ENCODE data around the gene TMEM245.

Gene TMEM245

GRCh38 chr9:109026306-109026705 lies 93.4 kb downstream of the TMEM245 start:
- DNase-seq (ENCODE audit: low read depth in 2 of 2): no peak

DNA sequence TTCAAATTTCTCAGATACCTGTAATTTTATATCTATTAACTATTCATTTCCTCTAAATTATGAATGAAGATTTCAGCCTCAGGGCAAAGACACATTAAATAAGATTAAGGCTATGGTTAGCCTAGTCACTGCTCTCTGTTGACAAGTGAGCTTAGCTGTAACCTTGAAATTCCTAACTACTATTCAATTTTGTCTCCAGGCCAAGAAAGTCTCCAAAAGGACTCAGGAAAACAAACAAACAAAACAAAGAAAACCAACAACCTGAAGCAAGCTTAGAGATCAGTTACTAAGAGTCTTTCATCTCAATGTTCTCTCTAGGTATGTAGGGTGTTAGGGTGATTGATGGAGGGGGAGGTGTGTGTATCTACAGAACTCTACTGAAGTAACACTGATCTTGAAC lies 96.9 kb downstream of the TMEM245 start:
- no peak for DNase-seq (ENCODE audit: low read depth in 2 of 2)

- no peak for DNase-seq (ENCODE audit: low read depth in 2 of 2)
These were observed 98.9 kb downstream of the TMEM245 start for GRCh38 chr9:109020581-109021511.

DNA sequence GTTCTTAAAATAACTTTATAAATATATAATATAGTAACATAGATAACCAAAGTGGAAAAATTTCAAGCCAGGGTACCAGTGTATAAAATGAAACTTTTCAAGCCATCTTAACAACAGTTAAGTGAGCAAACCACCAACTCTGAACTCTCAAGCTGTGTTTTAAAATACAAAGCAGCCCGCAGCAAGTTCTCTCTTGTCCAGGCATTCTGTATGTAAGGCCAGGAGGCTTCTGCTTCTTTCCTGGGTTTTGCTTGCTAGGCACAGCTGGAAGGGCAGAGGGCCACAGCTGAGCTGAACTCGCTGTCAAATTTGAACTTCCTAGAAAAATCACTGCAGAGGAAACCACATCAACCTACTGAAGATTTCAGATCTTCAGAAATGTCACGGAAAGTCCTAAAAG lies 99.6 kb downstream of the TMEM245 start:
- no peak for DNase-seq (ENCODE audit: low read depth in 2 of 2)

GRCh38 chr9:109019420-109019819 lies 100.3 kb downstream of the TMEM245 start:
- no peak for DNase-seq (ENCODE audit: low read depth in 2 of 2)

GRCh38 chr9:109017493-109017892 lies 102.3 kb downstream of the TMEM245 start:
- no peak for DNase-seq (ENCODE audit: low read depth in 2 of 2)

DNA sequence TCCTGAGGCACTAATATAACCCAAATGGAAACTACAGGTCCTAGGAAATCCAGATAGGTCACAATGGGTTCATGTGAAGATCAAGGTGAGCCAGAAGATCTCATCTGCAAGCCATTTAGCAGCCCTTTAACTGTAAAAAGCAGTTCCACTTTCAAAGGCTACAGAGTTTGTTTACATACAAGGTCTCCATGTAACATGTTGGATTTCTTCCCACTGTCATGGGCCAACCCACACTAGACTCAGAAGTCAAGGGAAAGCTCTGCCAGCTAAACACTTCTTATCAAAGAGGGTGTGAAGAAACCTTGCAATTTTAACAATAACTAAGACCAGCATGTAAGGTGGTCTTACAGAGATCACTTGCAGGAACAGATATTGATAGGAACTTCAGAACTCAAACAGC lies 102.7 kb downstream of the TMEM245 start:
- DNase-seq (ENCODE audit: low read depth in 2 of 2): no peak

GRCh38 chr9:109016132-109016531 lies 103.6 kb downstream of the TMEM245 start:
- no peak for DNase-seq (ENCODE audit: low read depth in 2 of 2)

- DNase-seq (ENCODE audit: low read depth in 2 of 2): no peak
These were observed 105.0 kb downstream of the TMEM245 start for GRCh38 chr9:109014608-109015280.

DNA sequence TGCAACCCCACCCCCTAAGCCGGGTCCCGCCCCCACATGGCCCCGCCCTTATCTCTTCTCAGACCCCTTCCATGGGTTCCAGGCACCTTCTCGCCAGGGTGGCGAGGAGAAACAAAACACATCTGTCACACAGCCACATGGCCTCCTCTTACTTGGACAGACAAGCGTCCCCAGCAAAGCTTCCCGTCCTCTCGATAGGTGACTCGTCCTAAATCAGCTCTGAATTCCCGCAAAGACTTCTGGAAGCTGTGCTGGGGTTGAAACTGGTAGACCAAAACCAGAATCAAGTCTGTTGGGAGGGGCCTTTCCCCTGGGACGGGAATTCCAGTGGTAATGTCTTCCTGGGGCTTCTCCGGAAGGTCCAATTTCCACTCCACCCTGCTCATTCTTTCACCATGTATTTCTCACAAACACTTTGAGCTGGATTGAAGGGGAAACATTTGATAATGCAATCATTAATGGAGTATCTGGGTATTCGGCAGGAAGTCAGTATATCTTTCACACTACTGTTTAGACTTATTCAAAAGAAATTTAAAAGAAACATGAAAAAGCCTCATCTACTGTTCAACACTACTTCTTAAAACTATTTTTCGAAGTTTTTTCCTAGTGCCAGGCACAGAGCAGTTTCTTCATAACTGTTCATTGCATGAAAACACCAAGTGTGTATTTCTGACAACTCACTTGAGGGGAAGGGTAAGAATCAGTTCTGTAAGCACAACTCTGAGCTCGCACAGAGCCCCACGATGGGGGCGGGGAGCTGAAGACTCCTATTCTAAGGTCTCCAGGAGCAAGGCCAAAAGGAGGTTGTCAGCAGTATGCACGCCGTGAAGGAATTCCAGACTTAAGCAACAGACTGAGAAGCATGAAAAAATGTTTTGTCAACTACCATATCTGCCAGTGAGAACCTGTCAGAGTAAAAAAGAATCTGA lies 105.8 kb downstream of the TMEM245 start:
- DNase-seq (ENCODE audit: low read depth in 2 of 2): peak; percentile 53 to 55

DNA sequence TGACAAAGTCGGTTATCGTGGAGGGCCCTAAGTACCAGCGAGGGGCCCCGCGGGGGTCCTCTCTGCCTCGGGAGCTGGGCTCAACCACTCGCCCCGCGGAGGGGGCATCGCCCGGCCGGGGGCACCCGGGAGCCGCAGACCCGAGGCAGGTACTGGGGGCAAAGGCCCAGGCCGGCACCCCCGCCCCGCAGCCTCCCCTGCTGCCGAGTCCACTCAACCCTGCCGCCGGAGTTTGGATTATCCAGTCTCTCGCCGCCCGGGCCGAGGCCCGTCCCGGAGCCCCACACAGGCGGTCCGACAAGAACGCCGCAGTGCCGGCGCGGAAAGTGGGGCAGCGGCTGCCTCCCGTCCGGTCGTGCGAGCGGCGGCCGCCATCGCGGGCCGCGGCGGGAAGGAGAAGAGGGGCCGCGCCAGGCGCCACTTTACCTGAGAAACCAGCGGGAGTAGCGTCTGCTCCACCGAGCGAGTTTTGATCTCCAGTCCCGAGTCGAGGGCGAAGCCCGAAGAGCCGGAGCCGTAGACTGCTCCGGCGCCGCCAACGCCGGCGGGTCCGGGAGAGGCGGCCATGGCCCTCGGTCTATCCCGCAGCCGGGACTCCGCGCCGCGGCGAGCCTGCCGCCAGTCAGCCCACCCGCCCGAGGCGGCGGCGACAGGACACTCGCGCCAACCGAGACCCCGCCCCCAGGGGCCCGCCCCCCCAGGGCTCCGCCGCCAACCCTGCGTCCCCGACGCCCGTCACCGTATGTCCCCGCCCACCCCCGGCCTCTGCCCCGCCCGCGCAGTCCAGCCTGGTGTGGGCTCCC lies 106.7 kb downstream of the TMEM245 start, which contains the start of gene CTNNAL1:
Gene CTNNAL1, minus strand, starts transcription at position 624 of the 803 bp plus-strand sequence. Its CDS starts 57 bp downstream, at position 567.
- peak; percentile 57 to 69 for DNase-seq (ENCODE audit: low read depth in 2 of 2)

- peak; percentile 77 to 80 for DNase-seq (ENCODE audit: low read depth in 2 of 2)
These were observed 107.5 kb downstream of the TMEM245 start for GRCh38 chr9:109012009-109012875.

GRCh38 chr9:109011231-109011671 lies 108.5 kb downstream of the TMEM245 start:
- no peak for DNase-seq (ENCODE audit: low read depth in 2 of 2)

GRCh38 chr9:109010746-109011145 lies 109.0 kb downstream of the TMEM245 start:
- no peak for DNase-seq (ENCODE audit: low read depth in 2 of 2)

GRCh38 chr9:109005678-109006077 lies 114.1 kb downstream of the TMEM245 start:
- no peak for DNase-seq (ENCODE audit: low read depth in 2 of 2)

DNA sequence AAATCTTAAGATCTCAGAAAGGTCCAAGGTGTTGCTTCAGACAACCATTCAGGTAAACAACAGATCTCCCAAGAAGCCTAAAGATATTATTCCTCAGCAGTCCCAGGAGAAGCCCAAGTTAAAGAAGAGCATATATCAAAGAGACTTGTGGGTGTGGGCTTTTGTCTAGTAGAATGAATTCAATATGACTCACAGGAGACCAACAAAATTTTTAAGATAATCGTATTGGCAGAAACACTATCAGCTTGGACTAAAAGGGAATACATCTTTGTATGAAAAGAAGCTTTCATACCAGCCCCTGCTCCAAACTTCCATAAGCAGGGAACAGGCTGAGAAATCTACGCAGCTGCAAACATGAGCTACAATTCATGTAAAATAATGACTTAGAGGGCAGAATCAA lies 116.6 kb downstream of the TMEM245 start:
- DNase-seq (ENCODE audit: low read depth in 2 of 2): no peak

DNA sequence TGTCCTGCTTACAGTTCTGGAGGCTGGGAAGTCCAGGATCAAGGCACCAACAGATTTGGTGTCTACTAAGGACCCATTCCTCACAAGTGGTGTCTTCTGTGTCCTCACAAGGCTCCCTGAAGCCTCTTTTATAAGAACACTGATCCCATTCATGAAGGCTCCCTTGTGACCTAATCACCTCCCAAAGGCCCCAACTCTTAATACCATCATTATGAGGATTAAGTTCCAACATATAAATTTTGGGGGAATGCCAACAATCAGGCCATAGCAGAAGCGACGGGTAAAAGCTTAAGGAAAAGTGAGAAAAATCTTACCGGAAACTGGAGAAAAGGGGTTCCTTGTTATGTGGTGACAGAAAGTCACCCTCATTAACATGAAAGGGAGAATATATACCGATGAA lies 117.6 kb downstream of the TMEM245 start:
- DNase-seq (ENCODE audit: low read depth in 2 of 2): no peak

DNA sequence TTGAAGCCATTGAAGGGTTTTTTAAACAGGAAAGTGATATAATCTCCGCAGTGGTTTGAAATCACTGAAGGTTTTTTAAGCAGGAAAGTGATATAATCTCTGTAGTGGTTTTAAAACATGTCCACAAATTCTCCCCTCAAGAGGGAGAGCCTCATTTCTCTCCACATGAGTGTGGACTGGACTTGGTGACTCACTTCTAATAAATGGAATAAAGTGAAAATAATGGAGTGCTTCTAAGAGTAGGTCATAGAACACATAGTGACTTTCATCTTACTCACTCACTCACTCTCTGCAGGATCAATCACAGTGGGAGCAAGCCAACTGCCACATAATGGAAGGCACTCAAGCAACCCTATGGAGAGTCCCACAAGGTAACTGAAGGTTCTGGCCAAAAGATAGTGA lies 118.5 kb downstream of the TMEM245 start:
- DNase-seq (ENCODE audit: low read depth in 2 of 2): peak; percentile 65 to 68

- DNase-seq (ENCODE audit: low read depth in 2 of 2): no peak
These were observed 122.6 kb downstream of the TMEM245 start for GRCh38 chr9:108997112-108997511.

- no peak for DNase-seq (ENCODE audit: low read depth in 2 of 2)
These were observed 123.1 kb downstream of the TMEM245 start for GRCh38 chr9:108996643-108997042.
